ENCODE results near the gene CENPX.
A peak's percentile ranks its signal among the peaks of the same experiment; 100 is the strongest.

Gene CENPX

GRCh38 chr17:82010575-82011525, 11.8 kb downstream of the CENPX start:
- no peak overlapping the region for H3K4me3 Mint-ChIP-seq
- no peaks in the 10 kb centered on the region for H3K9me3 Mint-ChIP-seq

GRCh38 chr17:82009413-82009812, 13.3 kb downstream of the CENPX start:
- ATAC-seq (replicated peaks) = no peak
- Mint-ChIP-seq H3K4me3 (no peak overlapping the region), H3K36me3 (peaks cover 6 to 15% of the 10 kb centered on the region in 2 donors), H3K9me3 (no peaks in the 10 kb centered on the region), H3K4me1 (no peaks in the 10 kb centered on the region), H3K27ac (no peak overlapping the region), H3K27me3 (no peaks in the 10 kb centered on the region)
- no peak for DNase-seq

More at GRCh38 chr17:82010575-82011525, 11.8 kb downstream of the CENPX start:
- no peaks in the 10 kb centered on the region for H3K4me1 Mint-ChIP-seq
- DNase-seq (no peak), ATAC-seq (replicated peaks) (no peak)
- no peaks in the 10 kb centered on the region for H3K27me3 Mint-ChIP-seq
- peaks cover 6 to 15% of the 10 kb centered on the region in 2 donors for H3K36me3 Mint-ChIP-seq
- no peak overlapping the region for H3K27ac Mint-ChIP-seq

GRCh38 chr17:82008941-82009405, 13.7 kb downstream of the CENPX start:
- no peaks in the 10 kb centered on the region for H3K9me3 Mint-ChIP-seq
- H3K27ac Mint-ChIP-seq = no peak overlapping the region
- H3K4me3 Mint-ChIP-seq = no peak overlapping the region
- no peaks in the 10 kb centered on the region for H3K27me3 Mint-ChIP-seq
- DNase-seq (no peak), ATAC-seq (replicated peaks) (no peak)
- no peaks in the 10 kb centered on the region for H3K4me1 Mint-ChIP-seq
- H3K36me3 Mint-ChIP-seq = peaks cover 6 to 15% of the 10 kb centered on the region in 2 donors

- Mint-ChIP-seq H3K27ac (peak overlapping the region; percentile 59), H3K9me3 (no peaks in the 10 kb centered on the region)
These were observed 14.3 kb downstream of the CENPX start for GRCh38 chr17:82008258-82008940.

GRCh38 chr17:82007495-82008257, 15.0 kb downstream of the CENPX start:
- H3K4me1 Mint-ChIP-seq = no peaks in the 10 kb centered on the region
- H3K9me3 Mint-ChIP-seq = no peaks in the 10 kb centered on the region
- no peaks in the 10 kb centered on the region for H3K27me3 Mint-ChIP-seq
- no peak overlapping the region for H3K4me3 Mint-ChIP-seq
- no peak for DNase-seq
- H3K36me3 Mint-ChIP-seq = peaks cover 6 to 13% of the 10 kb centered on the region in 2 donors
- no peak for ATAC-seq (replicated peaks)
- H3K27ac Mint-ChIP-seq = peak overlapping the region; percentile 59

More at GRCh38 chr17:82008258-82008940, 14.3 kb downstream of the CENPX start:
- Mint-ChIP-seq H3K36me3 (peaks cover 6 to 15% of the 10 kb centered on the region in 2 donors), H3K4me1 (no peaks in the 10 kb centered on the region), H3K4me3 (no peak overlapping the region), H3K27me3 (no peaks in the 10 kb centered on the region)
- ATAC-seq (replicated peaks) = no peak
- DNase-seq = no peak

- no peak for DNase-seq
- Mint-ChIP-seq H3K4me1 (no peaks in the 10 kb centered on the region), H3K4me3 (no peak overlapping the region), H3K36me3 (peaks cover 6 to 12% of the 10 kb centered on the region in 2 donors), H3K9me3 (no peaks in the 10 kb centered on the region), H3K27ac (no peak overlapping the region), H3K27me3 (no peaks in the 10 kb centered on the region)
- no peak for ATAC-seq (replicated peaks)
These were observed 15.5 kb downstream of the CENPX start for GRCh38 chr17:82007228-82007494.

- Mint-ChIP-seq H3K4me1 (peaks cover 0 to under 1% of the 10 kb centered on the region in 2 donors), H3K9me3 (no peaks in the 10 kb centered on the region), H3K4me3 (no peak overlapping the region), H3K27me3 (no peaks in the 10 kb centered on the region), H3K27ac (no peak overlapping the region), H3K36me3 (peaks cover 6 to 12% of the 10 kb centered on the region in 2 donors)
- ATAC-seq (replicated peaks) (no peak), DNase-seq (no peak)
These were observed 16.0 kb downstream of the CENPX start for GRCh38 chr17:82006468-82007227.

- H3K4me3 Mint-ChIP-seq = no peak overlapping the region
- ATAC-seq (replicated peaks) (no peak), DNase-seq (no peak)
- peaks cover 6 to 12% of the 10 kb centered on the region in 2 donors for H3K36me3 Mint-ChIP-seq
- H3K4me1 Mint-ChIP-seq = peaks cover 0 to 6% of the 10 kb centered on the region in 2 donors
- H3K27me3 Mint-ChIP-seq = no peaks in the 10 kb centered on the region
- H3K9me3 Mint-ChIP-seq = no peaks in the 10 kb centered on the region
- peak overlapping the region; percentile 14 for H3K27ac Mint-ChIP-seq
These were observed 16.9 kb downstream of the CENPX start for GRCh38 chr17:82005701-82006348.

GRCh38 chr17:82004517-82005455, 17.9 kb downstream of the CENPX start:
- no peak for ATAC-seq (replicated peaks)
- H3K4me3 Mint-ChIP-seq = no peak overlapping the region
- peaks cover 3 to 6% of the 10 kb centered on the region in 2 donors for H3K4me1 Mint-ChIP-seq
- H3K27ac Mint-ChIP-seq = no peak overlapping the region
- DNase-seq = no peak
- H3K36me3 Mint-ChIP-seq = peaks cover 6 to 9% of the 10 kb centered on the region in 2 donors
- no peaks in the 10 kb centered on the region for H3K9me3 Mint-ChIP-seq
- no peaks in the 10 kb centered on the region for H3K27me3 Mint-ChIP-seq

GRCh38 chr17:82003411-82004381, 19.0 kb downstream of the CENPX start:
- Mint-ChIP-seq H3K36me3 (peaks cover 0 to 5% of the 10 kb centered on the region in 2 donors), H3K9me3 (no peaks in the 10 kb centered on the region), H3K27me3 (no peaks in the 10 kb centered on the region), H3K4me1 (peaks cover 3 to 6% of the 10 kb centered on the region in 2 donors), H3K27ac (no peak overlapping the region), H3K4me3 (no peak overlapping the region)
- DNase-seq = no peak
- ATAC-seq (replicated peaks) = no peak

GRCh38 chr17:82001571-82002056, 21.1 kb downstream of the CENPX start:
- no peaks in the 10 kb centered on the region for H3K9me3 Mint-ChIP-seq
- H3K4me1 Mint-ChIP-seq = peaks cover 3 to 6% of the 10 kb centered on the region in 2 donors
- ATAC-seq (replicated peaks) (no peak), DNase-seq (no peak)
- peaks cover 4 to 11% of the 10 kb centered on the region in 2 donors for H3K36me3 Mint-ChIP-seq
- H3K4me3 Mint-ChIP-seq = no peak overlapping the region
- H3K27me3 Mint-ChIP-seq = no peaks in the 10 kb centered on the region
- no peak overlapping the region for H3K27ac Mint-ChIP-seq

Measured in stimulated activated naive B cell treated with anti-CD40 and anti-IgM and Interleukin-4, amounts not matched to agents 10 μg/mL and 1 μg/mL and 100 μg/mL, for 72 hours (primary cell).